ENCODE data around the gene UFD1. TPM values are rescaled to one million over a fixed set of nuclear protein-coding genes. Genes with fewer than 3 reads are reported as not detected.

Gene UFD1
- total RNA-seq, 4 donors from 2014 or later = 22.7 to 56.2 (median 38.2) TPM

- Histone ChIP-seq H3K27ac (no peak overlapping the region), H3K4me1 (no peaks in the 10 kb centered on the region), H3K27me3 (no peaks in the 10 kb centered on the region), H3K9me3 (no peaks in the 10 kb centered on the region), H3K36me3 (peaks cover 0 to 46% of the 10 kb centered on the region in 2 donors), H3K4me3 (no peak overlapping the region)
- 100% methylated on average over 1 of the region's 1 CpG; no CpG with 5 or more reads in 1 of the 2 donors for WGBS, 2 donors (ENCODE audit: low coverage in 1 of 2)
- no peak for TF ChIP-seq EP300 (IDR thresholded peaks at IDR 0.05)
- TF ChIP-seq POLR2AphosphoS5 (IDR thresholded peaks at IDR 0.05) = no peak
- TF ChIP-seq CTCF (IDR thresholded peaks at IDR 0.05) = no peak
- TF ChIP-seq POLR2A (IDR thresholded peaks at IDR 0.05) = no peak
- ATAC-seq = no peak
These were observed 67.3 kb downstream of the UFD1 start for GRCh38 chr22:19411690-19412045.

GRCh38 chr22:19410941-19411689 lies 67.9 kb downstream of the UFD1 start:
- no peak overlapping the region for H3K4me3 ChIP-seq
- H3K4me1 ChIP-seq = no peaks in the 10 kb centered on the region
- TF ChIP-seq CTCF (IDR thresholded peaks at IDR 0.05) = no peak
- TF ChIP-seq EP300 (IDR thresholded peaks at IDR 0.05) = no peak
- TF ChIP-seq POLR2AphosphoS5 (IDR thresholded peaks at IDR 0.05) = no peak
- TF ChIP-seq POLR2A (IDR thresholded peaks at IDR 0.05) = no peak
- ATAC-seq = no peak
- WGBS, 2 donors (ENCODE audit: low coverage in 1 of 2) = 93 to 98% methylated on average over 5 to 6 of the region's 6 CpGs
- peaks cover 0 to 52% of the 10 kb centered on the region in 2 donors for H3K36me3 ChIP-seq
- no peaks in the 10 kb centered on the region for H3K27me3 ChIP-seq
- no peak overlapping the region for H3K27ac ChIP-seq
- H3K9me3 ChIP-seq = no peaks in the 10 kb centered on the region

GRCh38 chr22:19407649-19408606 lies 71.1 kb downstream of the UFD1 start:
- Histone ChIP-seq H3K9me3 (no peaks in the 10 kb centered on the region), H3K27me3 (no peaks in the 10 kb centered on the region), H3K4me1 (no peaks in the 10 kb centered on the region), H3K4me3 (no peak overlapping the region), H3K27ac (no peak overlapping the region), H3K36me3 (peaks cover 0 to 74% of the 10 kb centered on the region in 2 donors)
- ATAC-seq = no peak
- TF ChIP-seq EP300 (IDR thresholded peaks at IDR 0.05) (no peak), CTCF (IDR thresholded peaks at IDR 0.05) (no peak), POLR2A (IDR thresholded peaks at IDR 0.05) (no peak), POLR2AphosphoS5 (IDR thresholded peaks at IDR 0.05) (no peak)
- 81% methylated on average over 5 to 14 of the region's 16 CpGs for WGBS, 2 donors (ENCODE audit: low coverage in 1 of 2)

- TF ChIP-seq CTCF (IDR thresholded peaks at IDR 0.05) (no peak), EP300 (IDR thresholded peaks at IDR 0.05) (no peak), POLR2AphosphoS5 (IDR thresholded peaks at IDR 0.05) (no peak), POLR2A (IDR thresholded peaks at IDR 0.05) (no peak)
- H3K4me3 ChIP-seq = no peak overlapping the region
- ATAC-seq = no peak
- H3K27ac ChIP-seq = no peak overlapping the region
- WGBS, 2 donors (ENCODE audit: low coverage in 1 of 2) = 85 to 97% methylated on average over 4 of the region's 4 CpGs
- H3K27me3 ChIP-seq = no peaks in the 10 kb centered on the region
- no peaks in the 10 kb centered on the region for H3K9me3 ChIP-seq
- H3K4me1 ChIP-seq = no peaks in the 10 kb centered on the region
- peaks cover 0 to 77% of the 10 kb centered on the region in 2 donors for H3K36me3 ChIP-seq
These were observed 72.1 kb downstream of the UFD1 start for GRCh38 chr22:19406846-19407245.
